ENCODE results near the gene STXBP6.

DNA sequence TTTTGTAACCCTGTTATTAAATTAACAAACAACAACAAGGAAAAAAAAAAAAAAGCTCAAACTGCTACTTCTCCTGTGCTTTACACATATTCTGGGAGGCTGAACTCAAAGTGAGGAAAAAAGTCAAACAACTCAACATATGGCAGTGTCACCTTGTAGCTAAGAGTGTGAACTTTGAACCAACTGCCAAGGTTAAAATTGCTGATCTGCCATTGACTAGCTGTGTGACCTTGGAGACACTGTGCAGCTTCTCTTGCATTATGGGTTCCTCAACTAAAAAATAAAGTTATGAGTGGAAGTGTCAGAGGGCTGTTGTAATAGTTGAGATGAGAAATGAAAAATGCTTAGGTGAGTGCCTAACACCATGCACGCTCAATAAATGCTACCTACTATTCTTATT is 34.2 kb downstream of the STXBP6 start:
- TF ChIP-seq, protein P1, sequence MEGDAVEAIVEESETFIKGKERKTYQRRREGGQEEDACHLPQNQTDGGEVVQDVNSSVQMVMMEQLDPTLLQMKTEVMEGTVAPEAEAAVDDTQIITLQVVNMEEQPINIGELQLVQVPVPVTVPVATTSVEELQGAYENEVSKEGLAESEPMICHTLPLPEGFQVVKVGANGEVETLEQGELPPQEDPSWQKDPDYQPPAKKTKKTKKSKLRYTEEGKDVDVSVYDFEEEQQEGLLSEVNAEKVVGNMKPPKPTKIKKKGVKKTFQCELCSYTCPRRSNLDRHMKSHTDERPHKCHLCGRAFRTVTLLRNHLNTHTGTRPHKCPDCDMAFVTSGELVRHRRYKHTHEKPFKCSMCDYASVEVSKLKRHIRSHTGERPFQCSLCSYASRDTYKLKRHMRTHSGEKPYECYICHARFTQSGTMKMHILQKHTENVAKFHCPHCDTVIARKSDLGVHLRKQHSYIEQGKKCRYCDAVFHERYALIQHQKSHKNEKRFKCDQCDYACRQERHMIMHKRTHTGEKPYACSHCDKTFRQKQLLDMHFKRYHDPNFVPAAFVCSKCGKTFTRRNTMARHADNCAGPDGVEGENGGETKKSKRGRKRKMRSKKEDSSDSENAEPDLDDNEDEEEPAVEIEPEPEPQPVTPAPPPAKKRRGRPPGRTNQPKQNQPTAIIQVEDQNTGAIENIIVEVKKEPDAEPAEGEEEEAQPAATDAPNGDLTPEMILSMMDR (conservative IDR thresholded peaks at IDR 0.05) = no peak
- no peak for TF ChIP-seq EZH2 (IDR thresholded peaks at IDR 0.05; ENCODE audit: low read depth)

Measured in PC-9 (cell line).